ENCODE measurements around the gene OR6B1.
"Not testable (repeated sequence)": the region's sequence is repeated elsewhere in the genome, so short reads cannot be mapped to it uniquely, and the experiment has no call there.

The OR6B1 gene

DNA sequence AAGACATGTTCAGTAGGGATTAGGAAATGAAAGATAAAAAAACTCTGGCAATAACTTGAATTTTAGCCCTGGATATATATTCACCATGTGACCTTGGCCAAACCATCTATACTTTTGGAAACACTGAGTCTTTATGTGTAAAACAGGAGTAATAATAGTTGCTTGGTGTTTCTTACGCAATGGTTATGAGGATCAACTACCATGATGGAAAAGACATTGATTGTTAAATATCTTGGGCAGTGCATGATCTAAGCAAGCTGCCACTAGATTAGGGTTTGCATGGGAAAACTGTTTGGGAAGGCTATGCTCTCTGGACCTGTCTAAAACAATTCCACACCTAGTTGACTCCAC lies 6.5 kb downstream of the OR6B1 start:
- DNase-seq = no peak

DNA sequence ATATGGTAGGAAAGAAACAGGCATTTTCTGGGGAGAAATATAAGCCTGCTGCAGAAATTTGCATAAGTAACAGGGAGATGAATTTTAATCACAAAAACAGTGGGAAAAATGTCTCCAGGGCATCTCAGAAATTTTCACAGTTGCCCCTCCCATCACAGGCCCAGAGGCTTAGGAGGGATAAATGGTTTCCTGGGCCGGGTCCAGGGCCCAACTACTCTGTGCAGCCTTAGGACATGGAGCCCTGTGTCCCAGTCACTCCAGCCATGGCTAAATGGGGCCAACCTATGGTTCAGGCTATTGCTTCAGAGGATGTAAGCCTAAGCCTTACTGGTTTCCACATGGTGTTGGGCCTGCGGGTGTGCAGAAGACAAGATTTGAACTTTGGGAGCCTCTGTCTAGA lies 9.2 kb downstream of the OR6B1 start:
- DNase-seq = no peak

DNA sequence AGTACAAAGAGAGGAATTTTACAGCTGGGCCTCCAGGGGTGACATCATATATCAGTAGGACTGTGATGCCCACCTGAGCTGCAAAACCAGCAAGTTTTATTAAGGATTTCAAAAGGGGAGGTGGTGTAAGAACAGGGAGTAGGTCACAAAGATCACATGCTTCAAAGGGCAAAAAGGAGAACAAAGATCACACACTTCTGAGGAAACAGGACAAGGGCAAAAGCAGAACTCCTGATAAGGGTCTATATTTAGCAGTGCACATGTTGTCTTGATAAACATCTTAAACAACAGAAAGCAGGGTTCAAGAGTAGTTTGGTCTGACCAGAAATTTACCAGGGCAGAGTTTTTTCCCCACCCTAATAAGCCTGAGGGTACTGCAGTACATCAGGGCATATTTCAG lies 9.9 kb downstream of the OR6B1 start:
- DNase-seq = not testable (repeated sequence)

DNA sequence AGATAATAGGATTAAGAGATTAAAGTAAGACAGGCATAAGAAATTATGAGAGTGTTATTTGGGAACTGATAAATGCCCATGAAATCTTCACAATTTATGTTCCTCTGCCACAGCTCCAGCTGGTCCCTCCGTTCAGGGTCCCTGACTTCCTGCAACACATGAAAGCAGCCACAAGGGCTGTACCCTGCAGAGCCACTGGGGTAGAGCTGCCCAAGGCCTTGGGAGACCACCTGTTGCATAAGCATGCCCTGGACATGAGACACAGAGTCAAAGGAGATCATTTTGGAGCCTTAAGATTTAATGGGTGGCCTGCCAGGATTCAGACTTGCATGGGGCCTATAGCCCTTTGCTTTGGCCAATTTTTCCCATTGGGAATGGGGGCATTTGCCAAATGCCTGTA lies 10.7 kb downstream of the OR6B1 start:
- not testable (repeated sequence) for DNase-seq

DNA sequence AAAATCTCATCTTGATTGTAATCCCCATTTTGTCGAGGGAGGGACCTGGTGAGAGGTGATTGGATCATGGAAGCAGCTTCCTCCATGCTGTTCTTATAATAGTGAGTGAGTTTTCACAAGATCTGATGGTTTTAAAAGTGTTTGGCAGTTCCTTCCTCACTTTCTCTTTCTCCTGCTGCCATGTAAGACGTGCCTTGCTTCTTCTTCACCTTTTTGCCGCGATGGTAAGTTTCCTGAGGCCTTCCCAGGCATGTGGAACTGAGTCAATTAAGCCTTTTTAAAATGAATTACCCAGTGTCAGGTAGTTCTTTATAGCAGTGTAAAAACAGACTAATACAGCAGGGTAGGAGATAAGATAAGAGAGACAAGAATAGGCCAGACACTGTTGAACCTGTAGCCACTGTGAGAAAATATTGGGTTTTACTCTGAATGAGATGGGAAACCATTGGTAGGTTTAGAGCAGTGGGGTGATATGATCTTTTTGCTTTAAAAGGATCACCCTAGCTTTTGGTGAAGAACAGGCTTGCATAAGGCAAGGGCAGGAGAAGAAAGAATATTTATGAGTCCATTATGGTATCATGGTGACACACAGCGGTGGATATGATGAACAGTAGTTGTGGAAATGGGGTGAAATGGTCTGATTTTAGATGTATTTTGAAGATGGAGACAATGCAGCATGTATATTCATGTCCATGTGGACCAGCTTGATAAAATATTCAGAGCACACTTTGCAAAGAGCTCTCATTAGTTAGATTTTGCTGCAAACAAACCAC lies 11.5 kb downstream of the OR6B1 start:
- DNase-seq = no peak

DNA sequence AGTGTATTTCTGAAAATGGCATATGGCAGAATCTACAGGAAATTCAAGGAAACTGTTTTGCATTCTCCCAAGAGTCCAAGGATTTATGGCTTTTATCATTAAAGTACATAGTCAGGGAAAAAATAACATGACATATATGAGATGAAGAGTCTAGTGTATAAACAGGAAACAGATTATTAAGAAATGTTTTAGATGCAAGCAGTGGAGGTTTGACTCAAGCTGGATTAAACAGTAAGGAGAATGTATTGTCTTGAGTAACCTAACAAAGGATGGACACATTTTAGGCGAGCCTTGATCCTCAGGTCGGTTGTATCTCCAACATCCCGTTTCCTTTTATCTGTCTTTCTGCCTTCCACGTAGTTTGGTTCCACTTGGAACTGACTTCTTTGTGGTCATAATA lies 17.9 kb downstream of the OR6B1 start:
- no peak for DNase-seq

DNA sequence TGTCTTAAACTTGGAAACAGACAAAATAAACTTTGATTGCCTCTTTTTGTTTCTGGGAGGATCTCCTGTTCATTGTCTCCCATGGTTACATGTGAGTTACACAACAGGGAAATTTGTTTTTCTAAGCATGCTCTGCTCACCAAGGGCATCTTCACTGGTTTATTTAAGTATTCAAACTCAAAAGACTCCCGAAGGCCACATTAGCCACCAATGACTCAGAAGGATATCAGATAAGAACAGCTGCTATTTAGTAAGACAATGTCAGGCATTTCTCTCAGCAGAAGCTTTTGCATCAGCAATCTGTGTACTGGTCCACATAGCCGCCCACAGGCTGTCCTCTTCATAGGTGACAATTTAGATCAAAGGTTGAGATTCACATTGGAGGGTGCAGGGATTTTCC lies 19.3 kb downstream of the OR6B1 start:
- no peak for DNase-seq

DNA sequence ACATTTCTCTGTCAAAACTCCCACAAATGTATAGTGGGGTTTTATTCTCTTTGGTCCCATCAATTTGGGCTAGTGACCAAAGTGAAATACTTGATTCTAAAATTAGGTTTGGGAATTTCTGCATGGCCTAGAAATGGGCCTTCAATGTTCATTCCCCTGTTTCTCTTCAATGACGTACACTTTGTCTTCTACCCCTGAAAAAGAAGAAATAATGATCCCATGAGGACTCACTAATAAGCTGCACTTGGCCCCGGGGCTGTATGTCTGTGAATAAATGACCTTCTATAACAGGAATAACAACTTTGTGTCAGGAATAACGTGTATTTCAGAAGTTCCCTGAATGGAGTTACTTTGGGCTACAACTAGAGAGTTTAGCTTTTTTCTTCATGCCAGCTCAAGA lies 20.2 kb downstream of the OR6B1 start:
- no peak for DNase-seq

DNA sequence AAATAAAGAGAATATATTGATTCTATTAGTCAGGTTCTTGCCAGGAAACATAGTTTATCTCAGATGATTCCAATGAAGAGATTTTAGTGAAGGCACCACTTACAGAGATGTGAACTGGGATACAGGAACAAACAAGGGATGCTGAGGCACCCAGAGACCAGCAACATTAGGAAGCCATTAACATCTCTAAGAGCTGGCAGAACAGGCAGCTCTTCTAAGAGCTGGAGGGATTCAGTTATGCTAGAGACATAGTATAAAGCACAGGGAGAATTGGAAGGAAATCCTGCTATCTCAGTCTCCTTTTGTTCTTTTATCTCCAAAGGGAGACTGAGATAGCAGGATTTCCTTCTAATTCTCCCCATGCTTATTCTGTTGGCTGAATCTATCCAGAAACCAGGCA lies 22.0 kb downstream of the OR6B1 start:
- no peak for DNase-seq

DNA sequence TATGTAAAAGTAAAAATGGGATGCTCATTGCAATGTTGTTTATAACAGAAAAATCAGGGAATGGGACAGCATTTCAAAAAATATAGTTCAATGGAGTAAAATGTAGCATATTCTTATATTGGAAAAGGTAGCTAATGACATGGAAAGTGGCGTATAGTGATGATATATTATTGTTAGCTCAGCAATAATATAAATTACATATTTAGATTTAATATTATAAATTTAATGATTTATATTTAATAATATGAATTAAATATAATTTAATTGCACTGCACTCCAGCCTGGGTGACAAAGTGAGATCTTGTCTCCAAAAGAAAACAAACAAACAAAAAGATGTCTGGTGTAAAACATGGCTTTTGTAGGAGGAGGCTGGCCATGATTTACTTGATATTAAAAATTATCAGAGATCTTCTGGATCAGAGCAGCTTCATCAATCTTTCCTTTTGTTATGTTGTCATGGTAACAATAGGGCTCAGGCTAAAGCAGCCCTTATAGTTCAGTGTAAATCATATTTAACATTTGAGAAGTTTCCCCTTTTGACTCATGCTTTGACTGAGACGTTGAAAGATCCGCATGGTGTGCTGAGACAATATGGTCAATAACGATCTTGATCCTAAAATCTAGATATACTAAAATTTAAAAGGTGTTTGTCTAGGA lies 23.2 kb downstream of the OR6B1 start:
- no peak for DNase-seq

DNA sequence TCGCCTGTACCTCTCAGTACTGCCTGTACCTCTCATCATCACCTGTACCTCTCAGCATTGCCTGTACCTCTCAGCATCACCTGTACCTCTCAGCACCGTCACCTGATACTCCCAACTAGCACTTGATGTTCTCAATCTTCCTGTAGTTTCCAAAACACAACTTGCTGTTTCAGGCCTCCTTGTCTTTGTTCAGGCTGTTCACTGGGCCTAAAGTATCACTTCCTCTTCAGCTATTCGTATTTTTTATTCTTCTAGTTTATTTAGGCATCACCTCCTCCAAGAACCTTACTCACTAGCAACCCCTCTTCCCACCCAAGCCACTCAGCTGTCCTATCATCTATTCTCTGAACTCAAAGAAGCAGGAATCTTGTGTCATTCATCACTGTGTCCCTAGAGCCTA lies 24.1 kb downstream of the OR6B1 start:
- DNase-seq = no peak

DNA sequence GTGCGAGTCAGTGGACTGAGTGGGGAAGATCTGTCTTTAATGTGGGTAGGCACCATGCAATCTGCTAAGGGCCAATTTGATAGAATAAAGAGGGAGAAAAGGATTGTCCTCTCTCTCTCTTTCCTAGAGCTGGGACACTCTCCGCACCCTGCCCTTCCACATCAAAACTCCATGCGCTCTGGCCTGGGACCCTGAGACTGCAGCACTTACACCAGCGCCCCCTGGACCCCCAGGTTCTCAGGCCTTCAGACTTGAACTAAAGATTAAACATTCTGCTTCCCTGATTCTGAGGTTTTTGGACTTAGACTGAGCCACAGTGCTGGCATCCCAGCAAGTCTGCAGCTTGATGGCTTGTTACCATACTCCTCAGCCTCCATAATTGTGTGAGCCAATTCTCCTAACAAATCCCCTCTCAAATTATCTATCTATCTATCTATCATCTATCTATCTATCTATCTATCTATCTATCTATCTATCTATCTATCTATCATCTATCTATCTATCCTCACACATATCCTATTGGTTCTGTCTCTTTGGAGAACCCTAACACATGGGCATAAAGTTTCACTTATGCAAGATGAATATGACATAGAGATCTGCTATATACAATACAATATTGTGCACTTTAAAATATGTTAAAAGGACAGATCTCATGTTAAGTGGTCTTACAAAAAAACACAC lies 26.2 kb downstream of the OR6B1 start:
- no peak for DNase-seq

DNA sequence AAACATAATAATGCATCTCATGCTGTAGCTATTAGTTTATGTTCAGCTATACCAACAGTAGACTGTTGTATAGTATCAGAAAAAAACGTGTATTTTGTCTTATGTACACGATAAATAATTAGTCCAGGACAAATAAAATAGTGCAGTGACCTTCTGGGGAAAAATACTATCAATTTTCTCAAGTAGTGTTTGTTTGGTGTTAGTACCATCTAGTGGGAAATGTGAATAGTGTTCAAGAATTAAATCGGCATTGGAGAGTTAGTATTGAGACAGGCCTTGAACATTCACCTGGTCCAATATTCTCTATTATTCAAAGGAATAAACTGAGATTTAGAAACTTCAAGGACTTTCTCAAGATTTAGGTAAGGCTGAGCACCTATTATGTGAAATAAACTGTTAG lies 26.9 kb downstream of the OR6B1 start:
- DNase-seq = no peak

DNA sequence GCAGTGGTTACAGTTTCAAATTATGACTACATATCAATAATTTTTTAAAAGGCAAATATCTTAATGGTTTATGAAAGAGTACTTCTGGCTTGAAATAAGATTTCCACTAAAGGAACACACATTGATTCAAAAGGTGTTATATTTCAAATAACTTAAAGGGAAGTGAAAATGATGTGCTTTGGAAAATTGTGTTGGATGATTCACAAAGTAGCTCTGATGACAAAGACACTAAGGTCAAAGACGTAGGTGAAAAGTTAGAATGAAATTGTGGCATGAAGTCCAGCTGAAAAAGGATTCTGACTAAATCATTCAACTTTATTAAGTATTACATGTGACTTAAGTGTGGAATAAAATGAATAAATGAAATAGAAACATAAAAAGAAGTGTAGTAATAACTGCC lies 27.9 kb downstream of the OR6B1 start:
- no peak for DNase-seq

DNA sequence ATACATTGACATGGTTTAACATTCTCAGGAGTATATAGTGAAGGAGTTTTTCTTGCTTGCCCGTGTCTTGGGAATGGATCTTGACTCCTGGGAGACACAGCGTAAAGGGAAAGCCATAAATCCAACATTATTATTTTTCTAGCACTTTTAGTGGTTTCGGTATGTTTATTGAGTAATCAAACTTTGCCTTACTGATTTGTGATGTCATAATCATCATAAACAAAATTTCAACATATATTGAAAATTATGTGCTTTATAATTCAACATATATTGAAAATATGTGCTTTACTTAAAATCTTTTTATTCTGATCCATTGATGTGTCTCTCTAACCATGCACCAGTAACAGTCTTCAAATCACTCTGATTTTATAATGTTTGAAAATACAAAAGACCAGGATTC lies 28.4 kb downstream of the OR6B1 start:
- DNase-seq = no peak

DNA sequence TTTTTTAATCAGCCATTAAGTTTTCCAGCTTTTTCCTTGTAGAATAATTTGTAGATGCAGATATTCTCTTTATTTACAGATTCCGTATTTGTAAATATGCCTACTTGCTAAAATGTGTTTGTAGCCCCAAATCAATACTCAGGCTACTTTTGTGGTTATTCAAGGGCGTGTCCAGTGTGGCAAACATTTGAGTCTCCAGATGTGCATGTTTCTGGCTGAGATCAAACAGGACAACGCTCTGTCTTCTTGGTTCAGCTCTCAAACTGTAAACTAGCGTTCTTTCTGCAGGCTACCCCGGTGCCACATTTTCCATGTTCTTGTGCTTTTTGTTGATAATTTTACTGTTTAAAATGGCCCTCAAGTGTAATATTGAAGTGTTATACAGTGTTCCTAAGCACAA lies 32.4 kb downstream of the OR6B1 start:
- no peak for DNase-seq

DNA sequence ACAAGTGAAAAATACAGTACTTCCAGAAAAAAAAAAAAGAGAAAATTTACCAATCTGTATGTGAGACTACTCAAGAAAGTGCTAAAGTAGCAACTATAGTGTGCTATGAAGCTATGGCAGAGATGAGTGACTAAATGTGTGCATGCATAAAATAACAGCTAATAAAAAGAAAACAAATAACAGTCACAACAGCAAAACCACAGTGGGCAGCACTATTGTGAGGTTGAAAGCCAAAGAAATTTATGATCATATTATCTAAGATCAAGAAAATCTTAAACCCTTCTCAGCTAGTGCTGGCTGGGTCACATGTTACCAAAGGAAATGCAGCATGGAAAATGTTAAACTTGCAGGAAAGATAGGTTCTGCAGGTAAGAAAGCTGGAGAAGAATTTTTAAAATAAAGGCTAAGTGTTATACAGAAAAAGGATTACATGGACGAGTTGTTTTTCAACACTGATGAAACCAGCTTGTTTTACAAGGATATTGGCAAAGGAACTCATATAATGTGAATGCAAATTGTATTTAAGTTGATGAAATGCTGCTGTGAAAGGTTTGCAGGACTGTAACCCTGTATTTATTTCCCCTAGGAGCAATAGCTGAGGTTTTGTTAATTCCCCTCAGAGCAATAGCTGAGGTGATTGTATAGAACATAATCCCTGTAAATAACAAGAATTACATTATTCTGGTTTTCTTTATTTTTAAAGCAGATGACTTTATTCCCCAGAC lies 33.0 kb downstream of the OR6B1 start:
- DNase-seq = no peak

DNA sequence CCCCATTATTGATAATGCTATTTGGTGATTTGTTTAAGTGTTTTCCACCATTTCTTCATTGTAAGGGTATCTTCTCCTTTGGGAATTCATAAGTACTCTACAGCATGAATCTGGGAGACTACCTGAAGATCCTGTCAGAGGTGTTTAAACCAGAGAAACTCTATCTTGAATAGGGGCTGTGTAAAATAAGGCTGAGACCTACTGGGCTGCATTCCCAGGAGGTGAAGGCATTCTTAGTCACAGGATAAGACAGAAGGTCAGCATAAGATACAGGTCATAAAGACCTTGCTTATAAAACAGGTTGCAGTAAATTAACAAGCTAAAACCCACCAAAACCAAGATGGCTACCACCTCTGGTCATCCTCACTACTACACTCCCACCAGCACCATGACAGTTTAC lies 35.3 kb downstream of the OR6B1 start:
- no peak for DNase-seq

DNA sequence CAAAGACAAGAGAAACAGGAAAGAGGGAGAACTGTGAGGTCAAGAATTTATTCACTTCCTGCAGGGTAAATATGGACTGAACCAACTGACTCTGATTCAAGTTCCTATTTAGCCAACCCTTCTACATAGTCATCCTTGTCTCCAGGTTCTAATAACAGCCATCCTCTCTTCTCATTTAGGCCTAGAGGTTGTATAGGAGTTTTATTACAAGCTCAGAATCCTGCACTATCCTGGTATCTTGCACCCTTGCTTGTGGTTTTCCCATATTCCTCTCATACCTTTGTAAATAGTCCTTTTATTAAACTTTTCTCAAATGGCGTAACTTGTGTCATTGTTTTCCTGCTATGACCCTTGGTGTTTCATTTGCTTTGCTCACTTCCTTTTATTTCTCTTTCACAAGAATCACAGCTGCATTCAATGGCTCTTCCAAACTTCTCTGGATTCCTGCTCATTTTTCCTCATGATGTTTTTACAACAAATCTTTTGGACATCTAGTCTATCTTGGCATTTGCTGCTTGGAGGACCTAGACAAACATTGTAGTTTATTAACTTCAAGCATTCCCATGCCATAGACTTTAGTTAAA lies 36.3 kb downstream of the OR6B1 start:
- no peak for DNase-seq

DNA sequence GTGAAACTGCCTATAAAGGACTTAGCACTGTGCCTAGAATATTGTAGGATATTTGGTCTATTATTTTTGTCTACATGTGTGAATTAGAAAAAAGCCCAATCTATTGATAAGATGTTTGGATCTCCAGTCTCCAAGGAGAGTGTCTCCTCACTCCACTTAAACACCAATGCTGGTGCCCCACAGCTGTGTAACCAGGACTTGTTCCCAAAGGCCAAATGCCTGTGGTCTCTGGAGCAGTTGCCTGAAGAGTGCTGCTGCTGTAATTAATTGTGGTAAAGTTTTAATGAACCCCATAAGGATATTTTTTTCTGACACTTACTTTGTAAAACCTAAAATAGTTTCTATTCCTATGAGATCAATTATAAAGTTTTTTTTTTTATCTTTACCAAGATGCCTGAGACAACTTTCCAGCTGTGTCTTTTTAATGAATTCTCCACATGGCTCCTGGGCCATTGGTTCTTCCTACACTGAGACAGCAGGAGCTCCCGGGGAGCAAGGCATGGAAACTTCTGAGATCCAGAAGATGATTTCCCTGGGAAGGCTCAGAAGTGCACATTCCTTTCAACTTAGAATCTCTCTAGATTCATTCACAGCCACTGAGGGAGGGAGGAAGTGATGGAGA lies 37.4 kb downstream of the OR6B1 start:
- no peak for DNase-seq

DNA sequence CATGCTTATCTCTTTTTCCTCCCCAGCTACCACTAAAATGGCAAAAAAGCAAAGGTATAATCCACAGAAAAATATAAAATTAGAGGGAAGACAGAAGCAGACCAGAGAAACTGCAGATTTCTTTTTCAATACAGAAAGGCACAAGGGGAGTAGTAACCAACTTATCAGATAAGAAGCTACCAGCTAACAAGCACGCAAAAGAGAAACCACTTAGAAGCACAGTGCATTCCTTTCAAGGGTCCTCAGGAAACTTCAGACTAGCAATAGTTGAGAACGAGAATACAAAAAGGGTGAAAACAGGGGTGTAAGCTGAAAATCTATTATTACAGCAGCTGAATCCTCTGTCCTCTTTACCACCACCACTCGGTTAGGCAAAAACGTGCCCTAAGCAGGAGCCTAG lies 38.8 kb downstream of the OR6B1 start:
- DNase-seq = no peak

DNA sequence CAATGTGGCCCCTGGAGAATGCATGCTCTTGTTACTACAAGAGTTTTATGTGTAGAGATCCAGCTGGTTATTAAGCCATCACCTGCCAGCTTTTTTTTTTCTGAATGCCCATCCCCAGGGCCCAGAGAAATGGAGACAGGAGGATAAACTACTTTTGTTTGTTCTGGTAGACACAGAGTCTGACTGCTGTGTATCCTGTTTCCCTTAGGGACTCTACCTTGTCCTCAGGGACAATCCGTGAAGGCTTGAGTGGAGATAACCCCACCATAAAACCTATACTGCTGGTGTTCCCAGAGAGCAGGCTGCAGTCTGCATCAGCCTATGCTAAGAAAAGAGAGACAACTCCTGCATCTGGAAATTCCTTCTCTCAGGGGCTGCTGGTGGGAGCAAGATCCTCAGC lies 48.5 kb downstream of the OR6B1 start, which contains the start of gene OR2A5:
Gene OR2A5 (plus strand): TSS at position 301 of the 400 bp plus-strand sequence. CDS start 1,454 bp downstream, outside the sequence.
- DNase-seq = no peak

DNA sequence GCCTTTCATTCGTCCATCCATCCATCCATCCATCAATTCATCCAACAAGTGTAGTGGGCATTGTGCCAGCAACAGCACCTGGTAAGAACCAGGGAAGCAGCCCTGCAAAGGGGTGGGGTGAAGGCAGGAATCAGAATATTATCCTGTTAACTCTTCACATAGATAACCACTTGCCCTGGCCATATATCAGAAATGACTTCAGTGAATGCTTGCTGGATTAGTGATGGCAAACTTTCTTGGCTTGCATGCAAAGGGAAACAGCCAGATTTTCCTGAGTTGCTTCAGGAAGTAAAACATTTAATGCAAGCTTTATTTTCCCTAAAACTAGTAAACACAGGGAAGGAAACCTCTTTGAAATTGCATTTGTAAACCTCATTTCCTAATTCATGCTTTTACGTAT lies 49.4 kb downstream of the OR6B1 start:
- DNase-seq = no peak

All from activated CD4-positive, alpha-beta T cell treated with anti-CD3 and anti-CD28 coated beads, Interleukin-2, Interleukin-6, amounts not matched to agents 100 ng/mL and 50 ng/mL, durations not matched to agents 16 hours and 8 hours (primary cell).